Retinal pigment epithelial cell (primary cell): ENCODE data around the gene KANK2.

Source experiments
- DNase-seq: peaks from one replicate; pipeline ENCODE4 v3.0.0-alpha.2; 2010; ENCODE audit warnings: low read depth
- H3K4me3 ChIP-seq: 2 replicates; pipeline ENCODE4 v1.5.1; 2011; ENCODE audit warnings: mild to moderate bottlenecking, low read length, control low read depth, moderate library complexity
- TF ChIP-seq, protein P1 (sequence below): conservative IDR thresholded peaks from 2 replicates; pipeline ENCODE4 v1.5.1; 2011; ENCODE audit warnings: low read depth, low read length, control low read depth, inconsistent platforms

KANK2 gene

DNA sequence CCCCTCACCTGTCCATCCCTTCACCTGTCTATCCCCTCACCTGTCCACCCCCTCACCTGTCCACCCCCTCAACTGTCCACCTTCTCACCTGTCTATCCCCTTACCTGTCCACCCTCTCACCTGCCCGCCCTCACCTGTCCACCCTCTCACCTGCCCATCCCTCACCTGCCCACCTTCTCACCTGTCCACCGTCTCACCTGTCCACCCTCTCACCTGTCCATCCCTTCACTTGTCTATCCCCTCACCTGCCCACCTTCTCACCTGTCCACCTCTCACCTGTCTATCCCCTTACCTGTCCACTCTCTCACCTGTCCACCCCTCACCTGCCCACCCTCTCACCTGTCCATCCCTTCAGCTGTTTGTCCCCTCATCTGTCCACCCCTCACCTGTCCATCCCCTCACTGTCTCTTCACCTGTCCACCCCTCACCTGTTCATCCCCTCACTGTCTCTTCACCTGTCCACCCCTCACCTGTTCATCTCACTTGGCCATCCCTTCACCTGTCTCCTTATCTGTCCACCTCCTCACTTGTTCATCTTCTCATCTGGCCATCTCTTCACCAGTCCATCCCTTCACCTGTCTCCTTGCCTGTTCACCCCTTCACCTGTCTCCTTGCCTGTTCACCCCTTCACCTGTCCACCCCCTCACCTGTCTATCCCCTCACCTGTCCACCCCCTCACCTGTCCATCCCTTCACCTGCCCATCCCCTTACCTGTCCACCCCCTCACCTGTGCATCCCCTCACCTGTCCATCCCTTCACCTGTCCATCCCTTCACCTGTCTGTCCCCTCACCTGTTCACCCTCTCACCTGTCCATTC is 12.7 kb upstream of the KANK2 start:
- DNase-seq = no peak
- TF ChIP-seq, protein P1, sequence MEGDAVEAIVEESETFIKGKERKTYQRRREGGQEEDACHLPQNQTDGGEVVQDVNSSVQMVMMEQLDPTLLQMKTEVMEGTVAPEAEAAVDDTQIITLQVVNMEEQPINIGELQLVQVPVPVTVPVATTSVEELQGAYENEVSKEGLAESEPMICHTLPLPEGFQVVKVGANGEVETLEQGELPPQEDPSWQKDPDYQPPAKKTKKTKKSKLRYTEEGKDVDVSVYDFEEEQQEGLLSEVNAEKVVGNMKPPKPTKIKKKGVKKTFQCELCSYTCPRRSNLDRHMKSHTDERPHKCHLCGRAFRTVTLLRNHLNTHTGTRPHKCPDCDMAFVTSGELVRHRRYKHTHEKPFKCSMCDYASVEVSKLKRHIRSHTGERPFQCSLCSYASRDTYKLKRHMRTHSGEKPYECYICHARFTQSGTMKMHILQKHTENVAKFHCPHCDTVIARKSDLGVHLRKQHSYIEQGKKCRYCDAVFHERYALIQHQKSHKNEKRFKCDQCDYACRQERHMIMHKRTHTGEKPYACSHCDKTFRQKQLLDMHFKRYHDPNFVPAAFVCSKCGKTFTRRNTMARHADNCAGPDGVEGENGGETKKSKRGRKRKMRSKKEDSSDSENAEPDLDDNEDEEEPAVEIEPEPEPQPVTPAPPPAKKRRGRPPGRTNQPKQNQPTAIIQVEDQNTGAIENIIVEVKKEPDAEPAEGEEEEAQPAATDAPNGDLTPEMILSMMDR = no peak
- H3K4me3 ChIP-seq = no peak overlapping the region

DNA sequence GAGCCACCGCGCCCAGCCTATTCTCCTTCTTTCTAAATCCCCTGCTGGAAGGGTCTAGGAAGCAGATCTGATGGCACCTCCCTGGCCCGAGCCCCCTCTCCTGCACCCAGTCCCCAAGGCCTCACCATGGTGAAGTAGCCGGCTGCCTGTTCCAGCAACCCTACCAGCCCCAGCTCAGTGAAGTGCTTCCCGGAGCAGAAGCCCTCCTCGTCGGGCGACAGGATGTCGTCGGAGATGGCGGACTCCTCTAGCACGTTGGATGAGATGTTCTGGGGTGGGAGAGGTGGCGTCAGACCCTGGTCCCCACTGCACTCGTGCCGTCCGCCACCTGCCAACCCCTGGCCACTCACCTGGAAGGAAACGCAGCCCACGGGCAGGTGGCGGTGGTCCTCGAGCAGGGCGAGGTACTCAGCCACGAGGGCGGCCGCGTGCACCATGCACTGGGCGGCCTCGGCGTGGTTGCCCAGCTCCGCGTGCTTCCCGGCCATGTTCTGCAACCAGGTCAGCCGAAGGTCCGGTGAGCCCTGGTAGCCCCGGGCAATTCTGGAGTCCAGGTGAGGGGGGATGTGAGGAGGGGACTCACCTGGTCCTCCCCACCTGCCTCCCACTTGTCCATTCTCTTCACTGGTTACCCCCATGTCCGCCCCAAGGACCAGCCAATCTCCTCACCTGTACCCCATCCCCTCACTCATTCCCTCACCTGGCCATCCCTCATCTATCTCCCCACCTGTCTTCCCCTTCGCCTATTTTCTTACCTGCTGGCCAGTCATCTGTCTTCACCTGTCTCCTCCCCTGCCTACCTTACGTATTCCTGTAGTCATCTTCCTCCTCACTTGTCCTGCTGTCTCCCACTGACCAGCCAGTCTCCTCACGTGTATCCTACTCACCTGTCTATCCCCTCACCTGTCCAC is 11.5 kb upstream of the KANK2 start:
- no peak for DNase-seq
- no peak overlapping the region for H3K4me3 ChIP-seq
- TF ChIP-seq, protein P1 = no peak

DNA sequence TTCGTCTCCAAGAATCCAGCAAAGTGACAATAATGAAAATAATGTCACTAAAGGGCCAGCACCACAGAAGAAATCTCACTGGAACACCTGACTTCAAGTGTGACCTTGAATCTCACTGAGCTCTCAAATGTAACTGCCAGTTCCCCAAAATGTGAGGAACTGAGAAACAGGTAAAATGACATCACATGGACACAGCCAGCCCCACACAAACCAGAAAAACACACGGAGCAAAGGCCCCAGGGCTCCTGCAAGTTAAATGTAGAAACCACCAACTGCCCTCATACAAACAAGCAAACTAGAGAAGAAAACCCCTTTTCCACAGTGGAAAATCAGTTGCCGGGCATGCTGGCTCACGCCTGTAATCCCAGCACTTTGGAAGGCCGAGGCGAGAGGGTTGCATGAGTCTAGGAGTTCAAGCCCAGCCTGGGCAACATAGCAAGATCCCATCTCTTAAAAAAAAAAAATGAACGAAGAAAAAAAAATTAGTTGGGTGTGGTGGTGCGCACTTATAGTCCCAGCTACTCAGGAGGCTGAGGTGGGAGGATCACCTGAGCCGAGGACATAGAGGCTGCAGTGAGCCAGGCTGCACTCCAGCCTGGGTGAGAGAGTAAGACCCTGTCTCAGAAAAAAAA is 8.7 kb upstream of the KANK2 start:
- DNase-seq = no peak
- TF ChIP-seq, protein P1 = no peak
- H3K4me3 ChIP-seq = no peak overlapping the region

DNA sequence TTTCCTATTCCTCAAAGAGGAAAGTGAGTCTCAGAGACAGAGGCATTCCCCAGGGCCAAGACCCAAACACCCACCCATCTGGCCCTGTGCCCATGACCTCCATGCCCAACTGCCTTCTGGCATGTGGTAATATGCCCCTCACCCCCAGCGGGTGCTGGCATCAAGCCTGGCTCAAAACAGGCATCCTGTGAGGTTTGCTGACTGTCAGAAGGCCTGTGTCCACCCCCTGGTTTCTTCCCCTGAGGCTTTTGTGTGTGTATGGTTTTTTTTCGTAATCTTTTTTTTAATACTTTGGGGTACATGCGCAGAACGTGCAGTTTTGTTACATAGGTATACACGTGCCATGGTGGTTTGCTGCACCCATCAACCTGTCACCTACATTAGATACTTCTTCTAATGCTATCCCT is 7.6 kb upstream of the KANK2 start:
- no peak for DNase-seq
- TF ChIP-seq, protein P1 = no peak
- H3K4me3 ChIP-seq = no peak overlapping the region

DNA sequence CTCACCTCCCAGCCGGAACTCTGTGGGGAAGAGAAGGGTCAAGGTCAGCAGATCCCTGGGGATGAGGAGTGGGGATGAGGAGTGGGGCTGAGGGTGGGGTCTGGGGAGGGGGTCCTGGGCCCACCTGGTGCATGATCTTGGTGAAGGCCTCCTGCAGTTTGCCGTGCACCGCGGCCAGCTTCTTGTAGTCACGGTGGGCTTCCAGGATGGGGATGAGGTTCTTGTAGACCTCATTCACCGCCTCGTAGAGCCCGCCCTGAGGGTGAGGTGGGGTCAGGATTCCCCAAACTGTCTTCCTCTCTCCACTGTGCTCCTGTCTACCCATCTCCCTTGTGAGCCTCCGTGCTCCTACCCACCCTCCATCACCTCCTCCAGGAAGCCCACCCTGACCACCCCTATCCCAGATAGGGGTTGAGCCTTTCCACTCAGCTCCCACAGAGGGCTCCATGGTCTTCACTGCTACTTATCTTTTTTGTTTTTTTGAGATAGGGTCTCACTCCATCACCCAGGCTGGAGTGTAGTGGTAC is 6.8 kb upstream of the KANK2 start:
- DNase-seq = no peak
- TF ChIP-seq, protein P1 = no peak
- no peak overlapping the region for H3K4me3 ChIP-seq

DNA sequence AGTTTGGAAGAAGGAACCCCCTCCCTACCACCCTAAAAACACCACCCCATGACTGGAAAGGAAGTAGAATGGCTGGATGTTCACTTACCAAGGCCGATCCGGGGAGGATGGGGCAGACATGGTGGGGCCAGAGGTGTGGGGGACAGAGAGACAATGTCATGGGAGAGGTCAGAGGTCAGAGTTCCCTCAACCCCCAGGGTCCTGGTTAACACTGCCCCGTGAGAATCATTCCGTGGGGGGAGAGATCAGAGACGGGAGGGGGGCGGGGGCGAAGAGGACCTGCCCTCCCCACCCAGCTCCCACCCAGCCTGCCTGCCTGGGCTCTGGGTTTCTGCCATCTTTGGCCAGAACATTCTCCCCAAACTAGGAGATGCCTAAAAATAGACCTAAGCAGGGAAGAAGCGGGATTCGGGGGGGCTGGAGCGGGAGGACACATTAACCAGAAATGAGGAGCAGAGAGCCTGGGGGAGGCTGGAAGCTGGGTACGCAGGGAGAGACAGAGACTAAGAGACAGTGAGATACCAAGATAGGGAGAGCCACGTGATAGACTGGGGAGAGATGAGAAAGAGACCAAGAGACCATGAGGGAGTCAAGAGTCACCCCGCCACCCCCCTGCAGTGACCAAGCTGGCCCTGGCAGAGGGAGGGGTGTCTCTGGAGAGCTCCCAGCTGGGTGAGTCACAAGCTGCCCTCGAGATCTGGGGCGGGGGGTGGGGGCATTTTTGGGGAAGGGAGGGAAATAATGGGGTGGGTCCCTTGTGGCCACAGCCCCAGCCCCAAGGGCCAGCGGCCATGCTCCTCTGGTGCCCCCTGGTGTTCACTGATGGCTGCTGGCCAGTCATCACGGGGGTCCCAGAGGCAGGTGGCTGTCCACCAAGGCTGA is 6.1 kb upstream of the KANK2 start:
- peak; percentile 38 for DNase-seq
- TF ChIP-seq, protein P1 = peak; percentile 89
- no peak overlapping the region for H3K4me3 ChIP-seq
